GM18508 (cell line): ENCODE results near the gene CTAGE9.
A peak's percentile ranks its signal among the peaks of the same experiment; 100 is the strongest.
"Not testable (repeated sequence)": the region's sequence is repeated elsewhere in the genome, so short reads cannot be mapped to it uniquely, and the experiment has no call there.

Experiments
- ATAC-seq: cut with Tn5 transposase; IDR thresholded peaks from one replicate; pipeline ENCODE4 v1.9.1; 2021; ENCODE audit warnings: moderate number of reproducible peaks; ENCODE audit not compliant: insufficient read depth, unreplicated experiment

Gene CTAGE9

GRCh38 chr6:131730264-131730663, 19.4 kb upstream of the CTAGE9 start:
- ATAC-seq: no peak

DNA sequence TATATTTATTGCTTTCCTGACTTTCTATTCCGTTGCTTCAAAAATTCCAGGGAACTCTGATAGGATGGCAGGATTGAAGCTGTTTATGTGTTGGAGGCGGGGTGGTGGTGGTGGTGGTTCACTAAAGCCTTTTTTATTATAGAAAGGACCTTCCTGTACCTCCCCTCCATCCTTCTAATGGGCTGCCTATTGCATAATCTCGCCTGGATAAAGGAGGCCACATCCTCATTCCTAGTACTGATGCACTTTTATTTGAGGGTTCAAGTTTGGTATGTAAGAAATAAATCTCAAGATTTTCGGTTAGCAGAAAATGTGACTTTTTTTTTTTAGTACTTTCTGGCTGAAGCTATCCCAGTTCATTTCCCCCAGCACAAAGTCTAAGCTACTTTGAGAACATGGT, 18.7 kb upstream of the CTAGE9 start:
- no peak for ATAC-seq

GRCh38 chr6:131728296-131728939, 17.6 kb upstream of the CTAGE9 start:
- ATAC-seq: no peak

DNA sequence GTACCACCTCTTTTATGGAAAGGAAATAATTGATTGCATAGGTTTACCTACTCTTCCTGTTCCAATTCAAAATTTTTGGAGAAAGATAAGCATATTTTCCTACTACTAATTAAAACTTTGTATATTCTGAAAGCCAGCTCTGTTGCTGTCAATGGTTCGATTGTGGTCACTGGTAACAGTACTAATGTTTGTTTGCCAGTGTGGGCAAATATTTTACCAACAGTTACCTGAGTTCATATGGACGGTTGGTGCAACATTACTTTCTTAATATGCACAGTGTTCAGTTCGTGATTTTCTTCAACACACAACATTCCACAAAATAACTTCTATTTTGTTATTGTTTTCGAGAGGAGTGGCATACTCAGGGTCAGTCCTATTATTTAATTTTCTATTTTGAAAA, 17.1 kb upstream of the CTAGE9 start:
- ATAC-seq: no peak

DNA sequence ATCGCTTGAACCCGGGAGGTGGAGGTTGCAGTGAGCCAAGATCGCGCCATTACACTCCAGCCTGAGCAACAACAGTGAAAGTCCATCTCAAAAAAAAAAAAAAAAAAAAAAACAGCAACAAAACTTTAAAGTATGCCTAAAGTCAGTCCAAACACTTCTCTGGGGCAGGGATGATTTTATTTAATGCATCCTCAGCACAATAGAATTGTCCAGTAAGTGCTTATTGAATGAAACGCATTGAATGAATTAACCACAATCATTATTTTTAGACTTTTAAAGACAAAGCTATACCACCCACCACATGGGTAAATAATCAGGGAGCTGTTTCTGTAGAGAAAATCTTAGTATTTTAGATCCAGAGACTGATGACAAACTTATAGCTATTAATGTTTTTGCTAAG, 16.6 kb upstream of the CTAGE9 start:
- ATAC-seq: no peak

GRCh38 chr6:131724114-131724513, 13.3 kb upstream of the CTAGE9 start:
- no peak for ATAC-seq

GRCh38 chr6:131721161-131721560, 10.3 kb upstream of the CTAGE9 start:
- no peak for ATAC-seq

- no peak for ATAC-seq
These were observed 7.2 kb upstream of the CTAGE9 start for GRCh38 chr6:131717836-131718542.

DNA sequence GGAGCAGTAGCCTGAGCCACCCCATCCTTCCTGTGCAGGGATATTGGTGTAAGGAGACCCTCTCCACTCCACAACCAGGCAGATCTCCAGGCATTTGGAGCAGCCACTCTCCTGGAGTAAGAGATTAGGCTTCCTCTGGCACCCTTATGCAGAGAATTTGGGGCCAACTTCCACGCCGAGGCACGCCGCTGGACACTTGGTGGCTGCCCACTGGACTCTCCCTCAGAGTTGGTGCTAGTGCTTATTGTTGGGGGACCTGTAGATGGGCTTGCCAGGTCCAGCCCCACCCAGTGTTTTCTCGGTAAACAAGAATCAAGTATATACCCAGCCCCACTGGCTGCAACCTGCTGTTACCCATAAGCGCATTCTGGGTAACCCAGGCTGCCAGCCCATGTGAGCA, 4.8 kb upstream of the CTAGE9 start:
- not testable (repeated sequence) for ATAC-seq

- ATAC-seq: not testable (repeated sequence)
These were observed 6.9 kb downstream of the CTAGE9 start for GRCh38 chr6:131703905-131704304.

- not testable (repeated sequence) for ATAC-seq
These were observed 10.0 kb downstream of the CTAGE9 start for GRCh38 chr6:131700851-131701250.

DNA sequence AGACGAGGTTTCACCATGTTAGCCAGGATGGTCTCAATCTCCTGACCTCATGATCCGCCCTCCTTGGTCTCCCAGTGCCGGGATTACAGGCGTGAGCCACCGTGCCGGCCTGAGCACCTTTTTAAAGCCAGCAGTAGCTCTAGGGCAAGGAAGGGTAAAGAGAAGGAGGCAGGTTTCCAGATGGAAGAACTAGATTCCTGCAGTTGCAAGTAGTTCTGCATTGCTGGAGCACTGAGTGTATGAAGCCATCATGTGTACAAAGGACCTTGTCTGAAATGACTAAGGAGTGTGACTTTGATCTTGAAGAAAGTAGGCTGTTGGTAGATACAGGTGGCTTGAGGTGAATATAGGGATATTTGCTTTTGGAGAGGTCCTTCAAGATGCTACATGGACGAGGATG, 13.9 kb downstream of the CTAGE9 start:
- ATAC-seq: no peak

DNA sequence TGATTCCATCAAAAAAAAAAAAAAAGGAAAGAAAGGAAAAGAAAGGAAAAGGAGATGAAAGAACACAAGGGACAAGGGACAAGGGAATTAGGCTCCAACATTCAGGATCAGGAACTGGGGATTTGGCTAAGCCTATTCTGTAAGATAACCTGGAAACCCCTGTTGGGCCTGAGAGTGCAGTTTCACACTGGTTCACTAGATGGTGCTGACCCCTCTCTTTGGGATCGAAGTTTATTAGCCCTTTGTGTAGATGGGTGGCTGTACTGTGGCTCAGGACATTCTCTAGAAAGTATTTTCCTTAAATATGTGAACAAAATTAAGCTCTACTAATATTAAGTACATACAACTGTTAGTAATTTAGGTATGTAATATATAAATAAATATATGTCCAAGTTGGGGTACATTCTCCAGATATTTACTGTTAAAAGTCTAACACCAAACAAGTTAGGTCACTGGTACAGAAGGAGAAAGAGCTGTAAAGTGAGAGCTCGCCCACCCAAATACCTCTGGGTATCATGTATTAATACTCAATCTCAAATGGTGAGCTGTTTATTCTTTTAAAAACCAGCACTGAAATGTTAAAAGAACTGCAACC, 15.9 kb downstream of the CTAGE9 start:
- ATAC-seq: peak; percentile 90

DNA sequence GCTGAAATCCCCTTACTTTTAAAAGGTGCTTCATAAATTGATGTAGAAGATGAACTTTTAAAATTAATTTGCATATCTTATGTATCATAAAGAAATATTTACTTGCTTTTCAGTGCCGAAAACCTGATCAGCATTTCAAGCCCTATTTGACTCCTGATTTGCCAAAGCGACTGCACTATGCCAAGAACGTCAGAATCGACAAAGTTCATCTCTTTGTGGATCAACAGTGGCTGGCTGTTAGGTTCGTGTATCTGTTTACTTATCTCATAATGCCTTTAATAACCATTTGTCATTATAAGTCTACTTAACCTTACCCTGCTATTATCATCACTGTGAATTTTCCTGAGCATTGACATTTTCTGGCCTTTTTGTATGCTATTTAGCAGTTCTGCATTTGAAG, 17.4 kb downstream of the CTAGE9 start:
- no peak for ATAC-seq

GRCh38 chr6:131692589-131692988, 18.2 kb downstream of the CTAGE9 start:
- ATAC-seq: no peak

DNA sequence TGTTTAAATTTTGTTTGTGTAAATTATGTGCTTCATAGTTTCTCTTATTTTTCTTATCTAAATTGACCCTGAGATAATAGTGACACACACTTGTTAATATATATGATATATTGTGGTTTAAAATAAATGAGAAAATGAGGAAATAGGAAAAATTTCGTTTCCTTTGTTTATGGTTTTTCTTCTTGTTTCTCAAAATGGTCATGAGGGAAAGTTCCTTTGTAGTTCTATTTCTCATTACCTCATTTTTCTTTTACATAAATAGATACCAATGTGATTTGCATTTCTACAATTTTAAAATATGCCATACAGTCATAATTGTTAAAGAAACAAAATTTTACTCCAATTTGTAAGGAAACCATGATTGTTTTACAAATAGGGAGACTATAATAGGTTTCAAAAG, 18.8 kb downstream of the CTAGE9 start:
- ATAC-seq: no peak

DNA sequence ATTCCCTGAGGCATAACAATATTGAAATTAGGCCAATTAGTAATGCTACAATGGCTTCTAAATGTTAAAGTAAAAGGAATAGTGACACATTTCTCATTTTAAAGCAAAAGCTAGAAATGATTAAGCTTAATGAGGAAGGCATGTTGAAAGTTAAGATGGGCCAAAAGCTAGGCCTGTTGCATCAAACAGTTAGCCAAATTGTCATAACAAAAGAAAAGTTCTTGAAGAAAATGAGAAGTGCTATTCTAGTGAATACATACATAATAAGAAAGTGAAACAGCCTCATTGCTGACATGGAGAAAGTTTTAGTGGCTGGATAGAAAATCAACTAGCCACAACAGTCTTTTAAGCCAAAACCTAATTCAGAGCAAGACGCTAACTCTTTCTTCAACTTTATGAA, 22.5 kb downstream of the CTAGE9 start:
- peak; percentile 66 for ATAC-seq

DNA sequence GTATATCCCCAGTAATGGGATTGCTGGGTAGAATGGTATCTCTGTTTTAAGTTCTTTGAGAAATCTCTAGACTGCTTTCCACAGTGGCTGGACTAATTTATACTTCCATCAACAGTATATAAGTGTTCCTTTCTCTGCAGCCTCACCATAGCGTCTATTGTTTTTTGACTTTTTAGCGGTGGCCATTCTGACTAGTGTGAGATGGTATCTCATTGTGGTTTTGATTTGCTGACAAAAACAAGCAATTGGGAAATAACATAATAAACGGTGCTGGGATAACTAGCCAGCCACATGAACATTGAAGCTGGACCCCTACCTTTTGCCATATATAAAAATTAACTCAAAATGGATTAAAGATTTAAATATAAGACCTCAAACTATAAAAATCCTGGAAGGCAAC, 23.8 kb downstream of the CTAGE9 start:
- no peak for ATAC-seq

DNA sequence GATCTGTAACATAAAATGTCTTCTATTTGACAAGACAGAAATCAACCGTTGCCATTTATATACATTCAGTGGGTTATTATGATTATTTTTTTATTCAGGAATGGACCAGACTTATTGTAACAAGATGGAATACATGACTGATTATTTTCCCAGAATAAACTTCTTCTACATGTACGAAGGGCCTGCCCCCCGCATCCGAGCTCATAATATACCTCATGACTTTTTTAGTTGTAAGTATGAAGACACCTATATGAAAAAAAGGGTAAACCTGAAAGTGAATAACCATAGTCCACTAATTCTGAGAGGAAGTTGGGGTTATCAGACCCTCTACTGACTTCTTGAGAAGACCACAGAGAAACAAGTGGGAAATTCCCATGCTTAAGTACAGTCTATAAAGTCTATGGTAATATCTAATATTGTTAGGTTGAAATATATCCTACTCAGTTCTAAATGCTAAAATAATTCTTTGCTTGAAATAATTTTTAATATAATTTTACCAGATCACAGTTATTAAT, 25.5 kb downstream of the CTAGE9 start:
- peak; percentile 67 for ATAC-seq

- ATAC-seq: peak; percentile 63
These were observed 27.3 kb downstream of the CTAGE9 start for GRCh38 chr6:131683479-131683878.

GRCh38 chr6:131682442-131682841, 28.4 kb downstream of the CTAGE9 start:
- no peak for ATAC-seq

DNA sequence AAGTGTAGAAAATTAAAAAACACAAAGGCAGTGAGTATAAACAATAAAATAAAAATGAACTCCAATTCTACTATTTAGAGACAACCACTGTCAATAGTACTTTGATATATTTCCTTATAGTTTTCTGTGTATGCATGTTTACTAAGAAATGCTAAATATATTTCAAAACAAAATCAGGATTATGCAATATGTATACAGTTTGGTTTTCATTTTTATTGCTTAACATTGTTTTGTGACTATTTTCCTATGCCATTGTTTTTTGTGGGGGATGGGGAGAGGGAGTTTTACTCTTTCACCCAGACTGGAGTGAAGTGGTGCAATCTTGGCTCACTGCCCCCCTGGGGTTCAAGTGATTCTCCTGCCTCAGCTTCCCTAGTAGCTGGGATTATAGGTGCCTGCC, 29.2 kb downstream of the CTAGE9 start:
- no peak for ATAC-seq
